IMR-90 (cell line): ENCODE results near the gene PPM1L. TPM values are rescaled to one million over a fixed set of nuclear protein-coding genes. Genes with fewer than 3 reads are reported as not detected.

ENCODE experiments used
- ATAC-seq: fragments of 200-7000 bp; cut with Tn5 transposase; 2 replicates; pipeline ENCODE4 v1.9.1; 2020; ENCODE audit warnings: low read depth, mild to moderate bottlenecking, moderate library complexity
- BruUV-seq: library from RNA; stranded (reverse); fragments of 400-500 nt; replicated peaks from 2 replicates; lab custom pipeline; 2021; lab: Mats Ljungman, UMichigan
- CTCF ChIA-PET: fragments of 300-600 bp; formaldehyde crosslinking; extraction: SDS; loops from one replicate; lab custom pipeline; 2021; ENCODE audit warnings: antibody characterized with exemption; lab: Yijun Ruan, JAX
- POLR2A ChIA-PET: fragments of 300-600 bp; sonication (Branson Sonifier 250); formaldehyde crosslinking; loops from one replicate; lab custom pipeline; 2022; ENCODE audit warnings: antibody characterized with exemption; ENCODE audit not compliant: unreplicated experiment; lab: Charles Lee
- DNase-seq: peaks from one replicate; pipeline ENCODE4 v3.0.0; 2013
- H2AFZ ChIP-seq: replicated peaks from 2 replicates; pipeline ENCODE3; 2013; ENCODE audit warnings: low read length, mild to moderate bottlenecking; ENCODE audit not compliant: poor library complexity
- H2AK5ac ChIP-seq: 2 replicates; pipeline ENCODE4 v1.6.1; 2013; ENCODE audit warnings: low read depth, low read length, inconsistent platforms
- H2AK9ac ChIP-seq: replicated peaks from 2 replicates; pipeline ENCODE3; 2013; ENCODE audit warnings: mild to moderate bottlenecking, low read depth, low read length, moderate library complexity; ENCODE audit not compliant: poor library complexity
- H2BK120ac ChIP-seq: 2 replicates; pipeline ENCODE4 v1.6.1; 2013; ENCODE audit warnings: low read depth, low read length, inconsistent platforms
- H2BK15ac ChIP-seq: 3 replicates; pipeline ENCODE4 v1.6.1; 2013; ENCODE audit warnings: low read depth, low read length, inconsistent platforms
- H2BK20ac ChIP-seq: 2 replicates; pipeline ENCODE4 v1.6.1; 2013; ENCODE audit warnings: low read depth, mild to moderate bottlenecking, inconsistent platforms, low read length, moderate library complexity
- H2BK5ac ChIP-seq: 2 replicates; pipeline ENCODE4 v1.6.1; 2013; ENCODE audit warnings: mild to moderate bottlenecking, low read depth, low read length, inconsistent platforms; ENCODE audit not compliant: poor library complexity, severe bottlenecking
- H3K14ac ChIP-seq: replicated peaks from 2 replicates; pipeline ENCODE4 v1.6.1; 2013; ENCODE audit warnings: low read depth, low read length, inconsistent platforms
- H3K18ac ChIP-seq: 2 replicates; pipeline ENCODE4 v1.6.1; 2013; ENCODE audit warnings: low read depth, low read length, control low read depth
- H3K23ac ChIP-seq: 2 replicates; pipeline ENCODE4 v1.6.1; 2013; ENCODE audit warnings: low read depth, low read length, inconsistent platforms
- H3K27ac ChIP-seq: 2 replicates; pipeline ENCODE4 v1.5.1; 2013; ENCODE audit warnings: mild to moderate bottlenecking, control low read depth, low read length; ENCODE audit not compliant: insufficient read depth
- H3K27me3 ChIP-seq: 2 replicates; pipeline ENCODE4 v1.6.1; 2013; ENCODE audit warnings: low read length; ENCODE audit not compliant: control insufficient read depth, insufficient read depth
- H3K36me3 ChIP-seq: 2 replicates; pipeline ENCODE4 v1.6.1; 2013; ENCODE audit warnings: low read length, mixed read lengths; ENCODE audit not compliant: control insufficient read depth, insufficient read depth
- H3K4ac ChIP-seq: 2 replicates; pipeline ENCODE4 v1.6.1; 2013; ENCODE audit warnings: low read depth, low read length, inconsistent platforms
- H3K4me1 ChIP-seq: 2 replicates; pipeline ENCODE4 v1.6.1; 2013; ENCODE audit warnings: low read length, mixed read lengths; ENCODE audit not compliant: control insufficient read depth, insufficient read depth
- H3K4me2 ChIP-seq: 2 replicates; pipeline ENCODE4 v1.6.1; 2013; ENCODE audit warnings: low read depth, mild to moderate bottlenecking, control low read depth, low read length, moderate library complexity
- H3K4me3 ChIP-seq: 2 replicates; pipeline ENCODE4 v1.5.1; 2013; ENCODE audit warnings: low read depth, mild to moderate bottlenecking, control low read depth, low read length, moderate library complexity; ENCODE audit not compliant: insufficient read depth
- H3K56ac ChIP-seq: 2 replicates; pipeline ENCODE4 v1.6.1; 2013; ENCODE audit warnings: low read length, inconsistent platforms; ENCODE audit not compliant: insufficient read depth; ENCODE audit errors: extremely low read depth
- H3K79me1 ChIP-seq, 2 experiments: 2 replicates each; pipeline ENCODE4 v1.6.1; 2013; ENCODE audit warnings: low read length in 2 of 2, inconsistent platforms in 1 of 2, low read depth in 1 of 2
- H3K9ac ChIP-seq: 2 replicates; pipeline ENCODE4 v1.6.1; 2013; ENCODE audit warnings: low read depth, low read length, control low read depth
- H3K9me1 ChIP-seq: 2 replicates; pipeline ENCODE4 v1.6.1; 2013; ENCODE audit warnings: low read length, inconsistent platforms; ENCODE audit not compliant: insufficient read depth
- H3K9me3 ChIP-seq: 2 replicates; pipeline ENCODE4 v1.6.1; 2013; ENCODE audit warnings: low read length; ENCODE audit not compliant: control insufficient read depth, insufficient read depth
- H4K20me1 ChIP-seq: 2 replicates; pipeline ENCODE4 v1.6.1; 2013; ENCODE audit warnings: low read length, inconsistent platforms; ENCODE audit not compliant: insufficient read depth
- H4K5ac ChIP-seq: 2 replicates; pipeline ENCODE4 v1.6.1; 2013; ENCODE audit warnings: mild to moderate bottlenecking, low read depth, low read length, control low read depth
- H4K8ac ChIP-seq, 2 experiments: 2 replicates each; pipeline ENCODE4 v1.6.1; 2013; ENCODE audit warnings: low read depth in 2 of 2, low read length in 2 of 2, control low read depth in 1 of 2, inconsistent platforms in 1 of 2
- H4K91ac ChIP-seq: 2 replicates; pipeline ENCODE4 v1.6.1; 2013; ENCODE audit warnings: low read depth, low read length, inconsistent platforms; ENCODE audit not compliant: insufficient read depth
- FOS ChIP-seq: fragments of 150-350 bp; IDR thresholded peaks from 2 replicates; pipeline ENCODE4 v1.6.1; 2016; ENCODE audit warnings: low read depth, low read length
- MAFK ChIP-seq: IDR thresholded peaks from 2 replicates; pipeline ENCODE4 v1.6.1; 2012; ENCODE audit warnings: low read depth, low read length, improper control_type of control experiment
- MXI1 ChIP-seq: IDR thresholded peaks from 2 replicates; pipeline ENCODE4 v1.6.1; 2012; ENCODE audit warnings: low read depth, mild to moderate bottlenecking, low read length, moderate library complexity, borderline replicate concordance
- RFX5 ChIP-seq: IDR thresholded peaks from 2 replicates; pipeline ENCODE4 v1.8.0; 2012; ENCODE audit warnings: low read depth, mild to moderate bottlenecking, low read length, moderate library complexity
- WGBS, 2 experiments: methylation state at CpG; one replicate each; pipeline versions ENCODE4 v1.1.5 to v1.1.7; 2013; ENCODE audit warnings: missing lambda C conversion rate in 2 of 2; ENCODE audit not compliant: insufficient read length in 1 of 2; ENCODE audit errors: extremely low coverage in 2 of 2; 5-methylcytosine and 5-hydroxymethylcytosine counted together
- dilution Hi-C: fragments of 300-500 bp; cut with HindIII; formaldehyde crosslinking; loops from one replicate; pipeline ENCODE4 v1.14.3; 2018; ENCODE audit warnings: low sequenced_read_pairs; ENCODE audit not compliant: unreplicated experiment
- in situ Hi-C: fragments of 300-500 bp; cut with MboI; formaldehyde crosslinking; loops from 3 replicates; pipeline ENCODE4 v1.14.3; 2019; ENCODE audit warnings: low sequenced_read_pairs, inconsistent platforms, mixed read lengths
- intact Hi-C: fragments of 100-400 bp; cut with micrococcal nuclease; formaldehyde crosslinking; loops from 2 replicates; pipeline ENCODE4 v1.10.0; 2022
- polyA plus RNA-seq, 3 experiments: library from polyadenylated mRNA; depleted of rRNA; stranded (reverse); fragments of >200 nt; gene quantifications; 2 replicates each; pipeline ENCODE4 v1.2.3, GENCODE V29; 2012; ENCODE audit warnings: low replicate concordance in 1 of 3
- total RNA-seq: library from RNA; depleted of rRNA; stranded (reverse); fragments of >200 nt; gene quantifications from 2 replicates; pipeline ENCODE4 v1.2.3, GENCODE V29; 2012

Gene PPM1L
- total and polyA plus RNA-seq, 2 of the 4 experiments (the other 2 are of a cell fraction) = 0.14 to 0.18 TPM

DNA sequence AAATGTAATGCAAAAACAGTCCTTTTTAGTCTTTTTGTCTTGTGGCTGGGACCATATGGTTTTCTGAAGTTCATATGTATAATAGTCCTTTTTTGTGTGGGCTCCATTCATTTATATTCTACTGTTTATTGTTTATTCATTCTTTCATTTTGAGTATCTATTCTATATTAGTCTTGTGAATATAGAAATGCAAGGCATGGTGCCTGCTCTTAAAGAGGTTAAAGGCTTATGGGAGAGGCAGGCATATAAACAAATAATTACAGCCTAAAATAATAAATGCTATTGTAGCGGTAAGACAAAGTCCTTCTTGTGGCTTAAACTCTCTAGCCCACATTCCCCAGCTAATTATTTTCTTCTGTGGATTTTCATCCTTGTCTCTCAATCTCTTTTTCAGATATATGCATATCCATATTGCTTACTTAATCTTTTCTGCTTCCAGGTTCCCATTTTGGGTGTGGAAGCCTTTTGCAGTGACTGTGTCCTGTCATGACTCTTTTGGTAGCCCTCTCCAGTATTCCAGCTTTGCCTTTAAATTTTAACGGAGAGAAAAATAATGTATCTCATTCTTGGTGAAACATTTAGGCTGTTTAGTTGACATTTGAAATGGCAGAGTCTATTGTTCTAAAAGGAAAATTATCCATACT, 101.6 kb downstream of the PPM1L start:
- no peaks in the 10 kb centered on the region for H3K4me1 ChIP-seq
- no peak overlapping the region for H2BK120ac ChIP-seq
- H3K14ac ChIP-seq = no peak overlapping the region
- no peak for DNase-seq
- H2BK15ac ChIP-seq = no peak overlapping the region
- TF ChIP-seq MXI1 (no peak), FOS (no peak), MAFK (no peak), RFX5 (no peak)
- no CpG with 5 or more reads among the region's 2 CpGs for WGBS, 2 experiments
- no peak overlapping the region for H3K9ac ChIP-seq
- no peak overlapping the region for H3K18ac ChIP-seq
- H2BK20ac ChIP-seq = no peak overlapping the region
- H4K20me1 ChIP-seq = no peaks in the 10 kb centered on the region
- POLR2A ChIA-PET = no interaction called here
- H2AK9ac ChIP-seq = no peak overlapping the region
- H3K9me1 ChIP-seq = no peaks in the 10 kb centered on the region
- no peak overlapping the region for H3K4me3 ChIP-seq
- no peak overlapping the region for H3K23ac ChIP-seq
- H3K27me3 ChIP-seq = no peaks in the 10 kb centered on the region
- no peak overlapping the region for H4K5ac ChIP-seq
- H3K4ac ChIP-seq = no peak overlapping the region
- no peak overlapping the region for H3K4me2 ChIP-seq
- H3K27ac ChIP-seq = no peak overlapping the region
- CTCF ChIA-PET = no interaction called here
- no peak for ATAC-seq
- in situ Hi-C loops = no loop called here
- H4K91ac ChIP-seq = no peak overlapping the region
- dilution Hi-C loops = no loop called here
- H4K8ac ChIP-seq = no peak overlapping the region
- intact Hi-C loops = no loop called here
- H2AFZ ChIP-seq = no peak overlapping the region
- H2BK5ac ChIP-seq = no peak overlapping the region
- no peaks in the 10 kb centered on the region for H3K79me1 ChIP-seq
- no peak overlapping the region for H3K56ac ChIP-seq
- BruUV-seq = no TSS peak
- H3K36me3 ChIP-seq = no peaks in the 10 kb centered on the region
- no peak overlapping the region for H2AK5ac ChIP-seq
- H3K9me3 ChIP-seq = no peaks in the 10 kb centered on the region
